Stimulated activated CD8-positive, alpha-beta memory T cell treated with anti-CD3 and anti-CD28 coated beads, Interleukin-4, amount 100 ng/mL, for 4 hours (primary cell): ENCODE results near the gene GRHL1.
"Not testable (repeated sequence)": the region's sequence is repeated elsewhere in the genome, so short reads cannot be mapped to it uniquely, and the experiment has no call there.

Experiments used
- DNase-seq, 2 donors: peaks; one replicate each; pipeline ENCODE4 v3.0.0-alpha.2; 2020; ENCODE audit warnings: low read depth in 2 of 2, low spot score in 1 of 2

Gene GRHL1

DNA sequence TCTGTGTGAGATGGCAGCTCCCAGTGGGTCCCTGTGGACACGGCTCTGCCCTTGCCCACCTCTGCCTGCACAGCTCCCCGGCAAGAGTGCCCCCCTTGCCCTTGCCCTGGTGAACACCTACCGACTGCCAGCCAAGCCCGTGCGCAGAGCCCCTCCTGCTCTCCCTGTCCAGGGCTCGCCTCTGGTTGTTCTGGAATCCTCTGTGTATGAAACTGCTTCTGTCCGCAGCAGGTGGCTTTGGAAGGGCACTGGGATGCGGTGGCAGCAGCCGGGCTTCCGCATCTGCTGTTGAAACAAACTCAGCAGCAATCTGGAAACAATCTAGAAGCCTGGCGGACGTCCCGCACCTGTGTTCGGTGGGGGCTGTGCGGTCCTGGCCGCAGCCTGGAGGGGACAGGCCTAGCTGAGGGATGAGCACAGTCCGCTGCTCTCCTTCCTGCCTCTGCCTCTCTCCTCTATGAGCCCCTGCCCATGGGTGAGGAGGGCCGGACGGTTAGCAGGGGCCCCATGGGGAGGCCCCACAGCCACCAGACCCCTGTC, 57.8 kb downstream of the GRHL1 start:
- no peak for DNase-seq

DNA sequence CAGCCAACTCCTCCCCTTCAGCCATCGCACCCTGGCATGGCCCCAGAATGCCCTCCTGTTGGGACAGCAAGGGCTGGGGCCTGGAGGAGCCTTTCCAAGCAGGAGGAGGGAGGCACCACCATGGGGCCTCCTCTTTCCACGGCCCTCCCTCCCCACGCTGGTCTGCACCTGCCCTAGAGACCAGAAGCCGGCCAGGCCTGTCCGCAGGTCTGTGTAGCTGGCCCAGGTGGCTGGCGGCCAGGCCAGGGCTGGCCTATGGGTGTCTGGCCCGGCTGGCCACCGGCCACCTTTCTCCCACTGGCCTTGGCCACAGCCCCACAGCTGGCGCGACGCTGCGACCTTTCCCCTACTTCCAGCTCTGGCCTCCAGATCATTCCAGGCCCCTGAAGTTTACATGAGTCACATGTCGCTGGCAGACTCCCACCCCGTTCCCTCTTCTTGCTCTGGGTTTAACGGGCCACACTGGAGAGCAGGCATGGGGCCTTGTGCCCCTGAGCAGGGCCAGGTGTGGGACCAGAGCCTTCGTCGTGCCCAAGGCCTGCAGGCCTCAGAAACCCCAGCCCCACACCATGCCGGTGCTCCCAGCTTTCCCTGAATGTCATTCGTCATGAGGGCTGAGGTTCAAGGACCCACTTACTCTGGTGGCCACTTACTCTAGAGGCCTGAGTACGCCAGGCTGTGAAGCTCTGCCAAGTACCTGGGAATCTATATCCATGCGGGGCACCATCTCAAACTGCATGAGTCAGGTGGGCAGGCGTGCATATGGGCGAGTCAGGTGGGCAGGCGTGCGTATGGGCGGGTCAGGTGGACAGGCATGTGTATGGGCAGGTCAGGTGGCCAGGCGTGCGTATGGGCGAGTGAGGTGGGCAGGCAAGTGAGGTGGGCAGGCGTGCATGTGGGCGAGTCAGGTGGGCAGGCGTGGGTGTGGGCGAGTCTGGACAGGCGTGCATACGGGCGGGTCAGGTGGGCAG, 58.6 kb downstream of the GRHL1 start:
- no peak for DNase-seq

DNA sequence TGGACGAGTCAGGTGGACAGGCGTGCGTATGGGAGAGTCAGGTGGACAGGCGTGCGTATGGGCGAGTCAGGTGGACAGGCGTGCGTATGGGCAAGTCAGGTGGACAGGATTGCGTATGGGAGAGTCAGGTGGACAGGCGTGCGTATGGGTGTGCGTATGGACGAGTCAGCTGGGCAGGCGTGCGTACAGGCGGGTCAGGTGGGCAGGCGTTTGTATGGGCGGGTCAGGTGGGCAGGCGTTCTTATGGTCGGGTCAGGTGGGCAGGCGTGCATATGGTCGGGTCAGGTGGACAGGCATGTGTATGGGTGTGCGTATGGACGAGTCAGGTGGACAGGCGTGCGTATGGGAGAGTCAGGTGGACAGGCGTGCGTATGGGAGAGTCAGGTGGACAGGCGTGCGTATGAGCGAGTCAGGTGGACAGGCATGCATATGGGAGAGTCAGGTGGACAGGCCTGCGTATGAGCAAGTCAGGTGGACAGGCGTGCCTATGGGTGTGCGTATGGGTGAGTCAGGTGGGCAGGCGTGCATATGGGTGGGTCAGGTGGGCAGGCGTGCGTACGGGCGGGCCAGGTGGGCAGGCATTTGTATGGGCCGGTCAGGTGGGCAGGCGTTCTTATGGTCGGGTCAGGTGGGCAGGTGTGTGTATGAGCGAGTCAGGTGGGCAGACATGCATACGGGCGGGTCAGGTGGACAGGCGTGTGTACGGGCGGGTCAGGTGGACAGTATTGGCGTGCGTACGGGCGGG, 59.5 kb downstream of the GRHL1 start:
- not testable (repeated sequence) for DNase-seq

DNA sequence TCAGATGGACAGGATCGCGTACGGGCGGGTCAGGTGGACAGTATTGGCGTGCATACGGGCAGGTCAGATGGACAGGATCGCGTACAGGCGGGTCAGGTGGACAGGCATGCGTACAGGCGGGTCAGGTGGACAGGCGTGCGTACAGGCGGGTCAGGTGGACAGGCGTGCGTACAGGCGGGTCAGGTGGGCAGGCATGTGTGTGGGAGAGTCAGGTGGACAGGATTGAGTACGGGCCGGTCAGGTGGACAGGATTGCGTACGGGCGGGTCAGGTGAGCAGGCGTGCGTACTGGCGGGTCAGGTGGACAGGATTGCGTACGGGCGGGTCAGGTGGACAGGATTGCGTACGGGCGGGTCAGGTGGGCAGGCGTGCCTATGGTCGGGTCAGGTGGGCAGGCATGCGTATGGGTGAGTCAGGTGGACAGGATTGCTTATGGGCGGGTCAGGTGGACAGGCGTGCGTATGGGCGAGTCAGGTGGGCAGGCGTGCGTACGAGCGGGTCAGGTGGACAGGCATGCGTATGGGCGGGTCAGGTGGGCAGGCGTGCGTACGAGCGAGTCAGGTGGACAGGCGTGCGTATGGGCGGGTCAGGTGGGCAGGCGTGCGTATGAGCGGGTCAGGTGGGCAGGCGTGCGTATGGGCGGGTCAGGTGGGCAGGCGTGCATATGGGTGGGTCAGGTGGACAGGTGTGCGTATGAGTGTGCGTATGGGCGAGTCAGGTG, 60.3 kb downstream of the GRHL1 start:
- not testable (repeated sequence) for DNase-seq

DNA sequence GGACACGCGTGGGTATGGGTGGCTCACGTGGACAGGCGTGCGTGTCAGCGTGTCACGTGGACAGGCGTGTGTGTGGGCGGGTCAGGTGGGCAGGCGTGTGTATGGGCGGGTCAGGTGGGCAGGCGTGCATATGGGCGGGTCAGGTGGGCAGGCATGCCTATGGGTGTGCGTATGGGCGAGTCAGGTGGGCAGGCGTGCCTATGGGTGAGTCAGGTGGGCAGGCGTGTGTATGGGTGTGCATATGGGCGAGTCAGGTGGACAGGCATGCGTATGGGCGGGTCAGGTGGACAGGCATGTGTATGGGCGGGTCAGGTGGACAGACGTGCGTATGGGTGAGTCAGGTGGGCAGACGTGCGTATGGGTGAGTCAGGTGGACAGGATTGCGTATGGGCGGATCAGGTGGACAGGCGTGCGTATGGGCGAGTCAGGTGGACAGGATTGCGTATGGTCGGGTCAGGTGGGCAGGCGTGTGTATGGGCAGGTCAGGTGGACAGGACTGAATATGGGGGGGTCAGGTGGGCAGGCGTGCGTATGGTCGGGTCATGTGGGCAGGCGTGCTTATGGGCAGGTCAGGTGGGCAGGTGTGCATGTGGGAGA, 61.0 kb downstream of the GRHL1 start:
- DNase-seq, result not testable (repeated sequence)

DNA sequence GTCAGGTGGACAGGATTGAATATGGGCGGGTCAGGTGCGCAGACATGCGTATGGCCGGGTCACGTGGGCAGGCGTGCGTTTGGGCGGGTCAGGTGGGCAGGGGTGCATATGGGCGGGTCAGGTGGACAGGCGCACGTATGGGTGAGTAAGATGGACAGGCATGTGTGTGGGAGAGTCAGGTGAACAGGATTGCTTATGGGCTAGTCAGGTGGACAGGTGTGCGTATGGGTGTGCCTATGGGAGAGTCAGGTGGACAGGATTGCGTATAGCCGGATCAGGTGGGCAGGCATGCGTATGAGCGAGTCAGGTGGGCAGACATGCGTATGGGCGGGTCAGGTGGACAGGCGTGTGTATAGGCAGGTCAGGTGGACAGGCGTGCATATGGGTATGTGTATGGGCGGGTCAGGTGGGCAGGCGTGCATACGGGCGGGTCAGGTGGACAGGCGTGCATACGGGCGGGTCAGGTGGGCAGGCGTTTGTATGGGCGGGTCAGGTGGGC, 61.5 kb downstream of the GRHL1 start:
- no peak for DNase-seq

DNA sequence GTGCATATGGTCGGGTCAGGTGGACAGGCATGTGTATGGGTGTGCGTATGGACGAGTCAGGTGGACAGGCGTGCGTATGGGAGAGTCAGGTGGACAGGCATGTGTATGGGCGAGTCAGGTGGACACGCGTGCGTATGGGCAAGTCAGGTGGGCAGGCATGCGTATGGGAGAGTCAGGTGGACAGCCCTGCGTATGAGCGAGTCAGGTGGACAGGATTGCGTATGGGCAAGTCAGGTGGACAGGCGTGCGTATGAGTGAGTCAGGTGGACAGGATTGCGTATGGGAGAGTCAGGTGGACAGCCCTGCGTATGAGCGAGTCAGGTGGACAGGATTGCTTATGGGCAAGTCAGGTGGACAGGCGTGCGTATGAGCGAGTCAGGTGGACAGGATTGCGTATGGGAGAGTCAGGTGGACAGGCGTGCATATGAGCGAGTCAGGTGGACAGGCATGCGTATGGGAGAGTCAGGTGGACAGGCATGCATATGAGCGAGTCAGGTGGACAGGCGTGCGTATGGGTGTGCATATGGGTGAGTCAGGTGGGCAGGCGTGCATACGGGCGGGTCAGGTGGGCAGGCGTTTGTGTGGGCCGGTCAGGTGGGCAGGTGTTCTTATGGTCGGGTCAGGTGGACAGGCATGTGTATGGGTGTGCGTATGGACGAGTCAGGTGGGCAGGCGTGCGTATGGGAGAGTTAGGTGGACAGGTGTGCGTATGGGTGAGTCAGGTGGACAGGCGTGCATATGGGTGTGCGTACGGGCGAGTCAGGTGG, 62.3 kb downstream of the GRHL1 start:
- not testable (repeated sequence) for DNase-seq

DNA sequence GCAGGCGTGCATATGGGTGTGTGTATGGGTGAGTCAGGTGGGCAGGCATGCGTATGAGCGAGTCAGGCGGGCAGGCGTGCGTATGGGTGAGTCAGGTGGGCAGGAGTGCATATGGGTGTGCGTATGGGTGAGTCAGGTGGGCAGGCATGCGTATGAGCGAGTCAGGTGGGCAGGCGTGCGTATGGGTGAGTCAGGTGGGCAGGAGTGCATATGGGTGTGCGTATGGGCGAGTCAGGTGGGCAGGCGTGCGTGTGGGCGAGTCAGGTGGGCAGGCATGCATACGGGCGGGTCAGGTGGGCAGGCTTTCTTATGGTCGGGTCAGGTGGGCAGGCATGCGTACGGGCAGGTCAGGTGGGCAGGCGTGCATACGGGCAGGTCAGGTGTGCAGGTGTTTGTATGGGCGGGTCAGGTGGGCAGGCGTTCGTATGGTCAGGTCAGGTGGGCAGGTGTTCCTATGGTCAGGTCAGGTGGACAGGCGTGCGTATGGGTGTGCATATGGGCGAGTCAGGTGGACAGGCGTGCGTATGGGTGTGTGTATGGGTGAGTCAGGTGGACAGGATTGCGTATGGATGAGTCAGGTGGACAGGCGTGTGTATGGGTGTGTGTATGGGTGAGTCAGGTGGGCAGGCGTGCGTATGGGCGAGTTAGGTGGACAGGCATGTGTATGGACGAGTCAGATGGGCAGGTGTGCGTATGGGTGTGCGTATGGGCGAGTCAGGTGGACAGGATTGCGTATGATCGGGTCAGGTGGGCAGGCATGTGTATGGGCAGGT, 63.1 kb downstream of the GRHL1 start:
- DNase-seq, result no peak

DNA sequence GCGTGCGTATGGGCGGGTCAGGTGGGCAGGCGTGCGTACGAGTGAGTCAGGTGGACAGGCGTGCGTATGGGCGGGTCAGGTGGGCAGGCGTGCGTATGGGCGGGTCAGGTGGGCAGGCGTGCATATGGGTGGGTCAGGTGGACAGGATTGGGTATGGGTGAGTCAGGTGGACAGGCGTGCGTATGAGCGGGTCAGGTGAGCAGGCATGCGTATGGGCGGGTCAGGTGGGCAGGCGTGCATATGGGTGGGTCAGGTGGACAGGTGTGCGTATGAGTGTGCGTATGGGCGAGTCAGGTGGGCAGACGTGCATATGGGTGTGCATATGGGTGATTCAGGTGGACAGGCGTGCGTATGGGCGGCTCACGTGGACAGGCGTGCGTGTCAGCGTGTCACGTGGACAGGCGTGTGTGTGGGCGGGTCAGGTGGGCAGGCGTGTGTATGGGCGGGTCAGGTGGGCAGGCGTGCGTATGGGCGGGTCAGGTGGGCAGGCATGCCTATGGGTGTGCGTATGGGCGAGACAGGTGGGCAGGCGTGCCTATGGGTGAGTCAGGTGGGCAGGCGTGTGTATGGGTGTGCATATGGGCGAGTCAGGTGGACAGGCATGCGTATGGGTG, 64.0 kb downstream of the GRHL1 start:
- DNase-seq, result not testable (repeated sequence)

DNA sequence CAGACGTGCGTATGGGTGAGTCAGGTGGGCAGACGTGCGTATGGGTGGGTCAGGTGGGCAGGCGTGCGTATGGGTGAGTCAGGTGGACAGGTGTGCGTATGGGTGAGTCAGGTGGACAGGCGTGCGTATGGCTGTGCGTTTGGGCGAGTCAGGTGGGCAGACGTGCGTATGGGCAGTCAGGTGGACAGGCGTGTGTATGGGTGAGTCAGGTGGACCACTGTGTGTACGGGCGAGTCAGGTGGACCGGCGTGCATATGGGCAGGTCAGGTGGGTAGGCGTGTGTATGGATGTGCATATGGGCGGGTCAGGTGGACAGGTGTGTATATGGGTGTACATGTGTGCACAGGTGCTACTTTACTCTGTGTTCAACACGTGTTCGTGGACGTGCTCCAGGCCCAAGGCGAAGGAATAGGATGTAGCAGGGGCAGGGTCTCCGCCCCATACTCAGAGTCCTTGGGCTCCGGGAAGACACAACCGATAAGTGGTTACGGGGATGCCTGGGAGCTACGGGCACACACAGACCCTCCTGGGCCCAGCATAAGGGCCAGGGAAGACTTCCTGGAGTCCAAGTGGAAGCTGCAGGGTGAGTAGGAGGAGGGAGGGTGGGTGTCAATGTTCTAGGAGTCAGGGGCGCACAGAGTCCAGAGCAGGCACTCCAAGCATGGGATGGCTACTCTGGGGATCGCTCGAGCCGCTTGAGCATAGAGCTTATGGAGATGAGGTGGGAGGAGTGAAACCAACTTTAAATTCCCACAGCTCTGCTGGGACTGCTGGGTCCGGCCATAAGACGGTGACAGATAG, 64.7 kb downstream of the GRHL1 start:
- no peak for DNase-seq

DNA sequence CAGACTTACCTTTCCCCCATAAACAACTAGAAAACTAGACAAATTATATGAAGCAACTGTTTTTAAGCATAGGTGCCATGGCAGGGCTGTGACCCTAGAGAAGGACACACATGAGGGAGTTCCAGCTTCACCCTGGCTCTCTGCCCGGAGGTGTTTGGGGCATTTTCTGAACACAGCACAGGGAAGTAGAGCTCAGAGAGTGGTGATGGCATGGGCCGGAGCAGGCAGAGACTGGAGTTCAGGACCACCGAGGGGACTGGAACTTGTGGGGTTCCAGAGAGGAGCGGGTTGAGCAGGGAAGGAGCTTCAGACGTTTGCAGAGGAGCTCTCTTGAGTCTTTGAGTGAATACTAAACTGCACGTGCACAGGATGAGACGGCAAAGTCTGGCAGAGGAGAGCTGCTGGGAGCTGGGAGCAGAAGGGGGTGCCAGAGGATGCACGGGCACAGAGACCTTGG, 65.3 kb downstream of the GRHL1 start:
- DNase-seq, result no peak

DNA sequence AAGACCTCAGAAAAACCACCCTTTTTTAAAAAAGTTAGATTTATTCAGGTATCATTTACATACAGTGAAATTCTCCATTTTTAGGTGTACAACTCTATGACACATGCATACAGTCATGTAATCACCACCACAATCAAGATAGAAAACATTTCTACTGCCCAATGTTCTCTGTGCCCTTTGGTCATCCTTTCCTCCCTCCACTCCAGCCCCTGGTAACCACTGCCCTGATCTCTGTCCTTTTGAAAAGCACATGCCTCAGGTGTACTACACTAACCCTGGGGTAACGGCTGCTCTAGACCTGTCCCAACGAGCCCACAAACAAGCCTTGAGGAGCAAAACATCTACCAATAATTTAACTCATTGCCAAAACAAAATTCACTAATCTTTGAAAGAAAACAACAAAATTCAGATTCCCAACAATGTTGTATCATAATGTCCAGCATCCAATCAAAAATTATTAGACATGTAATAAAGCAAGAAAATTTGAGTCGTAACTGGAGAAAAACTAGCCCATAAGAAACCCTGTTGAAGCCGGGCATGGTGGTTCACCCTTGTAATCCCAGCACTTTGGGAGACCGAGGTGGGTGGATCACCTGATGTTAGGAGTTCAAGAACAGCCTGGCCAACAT, 65.9 kb downstream of the GRHL1 start:
- no peak for DNase-seq

DNA sequence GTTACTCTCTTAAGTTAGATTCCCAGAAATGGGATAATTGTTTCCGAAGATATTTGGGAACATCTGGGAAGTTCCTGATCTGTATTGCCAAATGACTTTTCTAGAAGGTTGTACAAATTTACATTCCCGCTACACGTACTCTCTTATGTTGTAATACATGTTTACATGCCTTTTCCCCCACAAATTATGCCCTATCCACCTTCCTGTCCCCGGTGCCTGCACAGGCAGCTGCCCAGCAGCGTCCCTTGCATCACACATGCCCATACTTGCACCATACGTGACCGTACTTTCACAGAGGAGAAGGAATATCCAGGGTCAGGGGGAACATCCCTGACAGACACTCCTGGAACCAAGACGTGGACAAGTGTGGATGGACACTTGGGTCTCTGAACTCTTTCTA, 67.7 kb downstream of the GRHL1 start:
- no peak for DNase-seq

DNA sequence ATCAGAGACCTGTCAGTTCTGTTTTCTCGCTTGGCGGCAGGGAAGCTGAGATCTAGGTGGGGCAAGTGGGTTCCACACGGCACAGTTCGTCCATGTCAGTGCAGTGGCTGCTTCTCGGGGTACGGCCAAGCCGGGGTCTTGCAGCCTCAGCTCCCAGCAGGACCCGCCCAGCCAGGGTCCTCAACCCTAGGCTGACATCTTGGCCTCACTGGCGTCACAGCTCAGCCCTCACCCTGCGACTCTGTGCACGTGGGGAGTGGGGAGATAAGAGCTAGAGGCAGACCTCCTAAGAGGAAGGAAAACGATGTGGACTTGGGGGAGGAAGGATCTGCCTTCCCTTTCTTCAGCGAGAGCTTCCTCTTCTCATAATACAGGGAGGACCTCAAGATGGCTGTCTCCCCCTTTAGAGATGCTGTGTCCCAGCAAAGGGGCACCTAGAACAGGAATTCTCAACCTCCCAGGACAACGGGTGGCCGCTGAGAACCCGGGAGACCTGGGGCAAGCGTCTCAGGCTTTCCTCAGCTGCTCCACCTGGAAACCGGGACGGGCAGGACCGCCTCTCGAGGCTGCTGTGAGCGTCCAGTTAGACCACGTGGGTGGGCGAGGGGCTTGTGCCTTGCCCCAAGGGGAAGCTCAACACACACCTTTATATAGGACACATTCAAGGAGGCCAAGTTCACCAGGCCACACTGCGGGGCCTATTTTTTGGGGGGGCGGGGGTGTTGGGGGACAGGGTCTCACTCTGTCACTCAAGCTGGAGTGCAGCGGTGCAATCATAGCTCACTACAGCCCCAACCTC, 68.3 kb downstream of the GRHL1 start:
- DNase-seq, result no peak

DNA sequence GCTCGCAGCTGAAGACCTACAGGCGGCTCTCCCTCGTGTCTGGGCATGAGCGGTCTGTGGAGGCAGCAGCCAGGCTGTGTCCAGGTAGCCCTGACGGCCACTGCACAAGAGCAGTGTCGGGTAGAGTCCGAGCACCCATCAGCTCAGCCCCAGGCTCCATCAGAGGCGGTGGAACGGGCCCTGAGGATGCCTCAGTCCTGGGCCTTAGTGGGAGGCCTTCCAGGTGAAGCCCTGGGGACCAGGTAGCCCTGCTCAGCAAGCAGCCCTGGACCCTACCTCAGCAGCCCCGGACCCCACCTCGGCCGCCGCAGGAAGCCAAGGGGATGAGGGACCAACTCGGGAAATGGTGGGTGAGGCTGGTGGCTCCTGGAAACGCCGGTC, 70.5 kb downstream of the GRHL1 start:
- DNase-seq, result no peak

DNA sequence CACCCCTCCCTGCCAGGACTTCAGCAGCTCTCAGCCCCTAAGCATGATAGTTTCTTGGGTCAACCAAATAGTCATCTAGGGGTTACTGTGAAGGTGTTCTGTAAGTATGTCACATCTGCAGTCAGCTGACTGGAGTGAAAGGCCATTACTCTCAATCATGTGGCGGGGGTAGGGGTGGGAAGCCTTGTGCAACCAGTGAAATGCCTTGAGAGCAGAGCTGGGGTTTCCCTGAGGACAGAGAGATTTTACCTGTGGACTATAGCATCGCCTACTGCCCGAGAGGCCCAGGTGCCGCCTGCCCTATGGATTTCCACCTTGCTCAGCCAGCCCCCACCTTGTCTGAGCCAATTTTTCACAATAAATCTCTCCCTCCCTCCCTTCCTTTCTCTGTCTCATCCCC, 71.0 kb downstream of the GRHL1 start:
- no peak for DNase-seq
